Uterus (tissue), 4 donors: ENCODE results near the gene CEP72. TPM values are rescaled to one million over a fixed set of nuclear protein-coding genes. Genes with fewer than 3 reads are reported as not detected.

ENCODE experiments used
- DNase-seq, 2 donors: peaks; one replicate each; pipeline ENCODE4 v3.0.0-alpha.2; 2019 to 2020
- H3K27ac ChIP-seq, 2 donors: fragments of 200-600 bp; sonication (generic); 1 replicate in 1 of 2; 2 replicates in 1 of 2; pipeline ENCODE4 v1.5.1; 2016 to 2018
- H3K27me3 ChIP-seq, 2 donors: fragments of 200-600 bp; sonication (generic); one replicate each; pipeline ENCODE4 v1.5.1; 2018 to 2019; ENCODE audit warnings: control low read depth in 1 of 2
- H3K36me3 ChIP-seq, 2 donors: fragments of 200-600 bp; sonication (generic); one replicate each; pipeline ENCODE4 v1.5.1; 2019; ENCODE audit warnings: control low read depth in 1 of 2
- H3K4me1 ChIP-seq, 2 donors: fragments of 200-600 bp; sonication (generic); one replicate each; pipeline ENCODE4 v1.5.1; 2018 to 2019; ENCODE audit warnings: control low read depth in 1 of 2
- H3K4me3 ChIP-seq, 2 donors: fragments of 200-600 bp; sonication (generic); 1 replicate in 1 of 2; 2 replicates in 1 of 2; pipeline ENCODE4 v1.5.1; 2018 to 2019; ENCODE audit warnings: mild to moderate bottlenecking in 1 of 2
- H3K9me3 ChIP-seq, 2 donors: fragments of 200-600 bp; sonication (generic); one replicate each; pipeline ENCODE4 v1.5.1; 2019; ENCODE audit warnings: control low read depth in 1 of 2
- POLR2A ChIP-seq, 2 donors: fragments of 450-650 bp; IDR thresholded peaks; one replicate each; pipeline ENCODE4 v1.6.1; 2016; ENCODE audit warnings: antibody characterized with exemption in 2 of 2, mild to moderate bottlenecking in 1 of 2, moderate library complexity in 1 of 2
- intact Hi-C: fragments of 100-400 bp; cut with DNase I; formaldehyde crosslinking; loops from one replicate; pipeline ENCODE4 v1.15.1; 2023; ENCODE audit warnings: low total_unique reads
- total RNA-seq, 4 donors: library from RNA; depleted of rRNA in 3 of 4; stranded (reverse); fragments of >200 nt in 3 of 4; gene quantifications; one replicate each; pipeline versions ENCODE4 v1.1.0 to v1.2.4, GENCODE V29; 2014 to 2023
- TF ChIP-seq, protein P1 (sequence below), 4 experiments: fragments of 200-600 bp in 2 of 4; fragments of 450-650 bp in 2 of 4; sonication (generic) in 2 of 4; IDR thresholded peaks; one replicate each; pipeline ENCODE4 v1.5.1; 2016 to 2019; ENCODE audit warnings: antibody characterized with exemption in 4 of 4, mild to moderate bottlenecking in 2 of 4, moderate library complexity in 1 of 4
- donor health status: DM: yes; HTN: yes; CAD: no.

Gene CEP72
- total RNA-seq, 4 donors from 2014 or later, result 0.26 to 11.9 (median 4.9) TPM

- Histone ChIP-seq H3K27me3 (no peaks in the 10 kb centered on the region), H3K9me3 (no peaks in the 10 kb centered on the region), H3K36me3 (no peaks in the 10 kb centered on the region), H3K4me3 (no peak overlapping the region), H3K27ac (no peak overlapping the region), H3K4me1 (no peaks in the 10 kb centered on the region)
- intact Hi-C loops, result no loop called here
- TF ChIP-seq, protein P1, sequence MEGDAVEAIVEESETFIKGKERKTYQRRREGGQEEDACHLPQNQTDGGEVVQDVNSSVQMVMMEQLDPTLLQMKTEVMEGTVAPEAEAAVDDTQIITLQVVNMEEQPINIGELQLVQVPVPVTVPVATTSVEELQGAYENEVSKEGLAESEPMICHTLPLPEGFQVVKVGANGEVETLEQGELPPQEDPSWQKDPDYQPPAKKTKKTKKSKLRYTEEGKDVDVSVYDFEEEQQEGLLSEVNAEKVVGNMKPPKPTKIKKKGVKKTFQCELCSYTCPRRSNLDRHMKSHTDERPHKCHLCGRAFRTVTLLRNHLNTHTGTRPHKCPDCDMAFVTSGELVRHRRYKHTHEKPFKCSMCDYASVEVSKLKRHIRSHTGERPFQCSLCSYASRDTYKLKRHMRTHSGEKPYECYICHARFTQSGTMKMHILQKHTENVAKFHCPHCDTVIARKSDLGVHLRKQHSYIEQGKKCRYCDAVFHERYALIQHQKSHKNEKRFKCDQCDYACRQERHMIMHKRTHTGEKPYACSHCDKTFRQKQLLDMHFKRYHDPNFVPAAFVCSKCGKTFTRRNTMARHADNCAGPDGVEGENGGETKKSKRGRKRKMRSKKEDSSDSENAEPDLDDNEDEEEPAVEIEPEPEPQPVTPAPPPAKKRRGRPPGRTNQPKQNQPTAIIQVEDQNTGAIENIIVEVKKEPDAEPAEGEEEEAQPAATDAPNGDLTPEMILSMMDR (IDR thresholded peaks at IDR 0.05), result no peak
- no peak for TF ChIP-seq POLR2A (IDR thresholded peaks at IDR 0.05)
- DNase-seq, result no peak
These were observed 27.9 kb upstream of the CEP72 start for GRCh38 chr5:584216-584615.

- Histone ChIP-seq H3K27ac (no peak overlapping the region), H3K4me3 (no peak overlapping the region), H3K36me3 (no peaks in the 10 kb centered on the region), H3K9me3 (no peaks in the 10 kb centered on the region), H3K4me1 (no peaks in the 10 kb centered on the region), H3K27me3 (no peaks in the 10 kb centered on the region)
- DNase-seq, result no peak
- intact Hi-C loops, result no loop called here
- TF ChIP-seq POLR2A (IDR thresholded peaks at IDR 0.05), result no peak
- TF ChIP-seq, protein P1 (IDR thresholded peaks at IDR 0.05), result no peak
These were observed 27.3 kb upstream of the CEP72 start for GRCh38 chr5:584846-585245.

DNA sequence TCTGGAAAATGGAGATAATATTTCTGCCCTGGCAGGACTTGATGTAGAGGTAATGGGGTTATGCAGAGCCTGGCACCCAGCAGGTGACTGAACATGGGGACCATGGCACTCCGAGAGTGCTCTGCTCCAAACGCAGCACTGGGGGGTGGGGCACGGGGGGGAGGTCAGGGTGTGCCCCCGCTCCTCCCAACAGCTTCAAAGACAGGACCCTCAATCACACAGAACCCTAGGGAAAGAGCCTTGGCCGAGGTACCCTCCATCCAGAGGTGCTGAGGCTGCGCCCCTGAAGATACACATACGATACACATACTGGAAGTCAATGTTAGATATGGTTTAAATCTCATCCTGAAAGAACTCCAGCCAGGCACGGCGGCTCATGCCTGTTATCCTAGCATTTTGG, 26.6 kb upstream of the CEP72 start:
- intact Hi-C loops, result no loop called here
- no peaks in the 10 kb centered on the region for H3K27me3 ChIP-seq
- no peak for DNase-seq
- TF ChIP-seq, protein P1 (IDR thresholded peaks at IDR 0.05), result no peak
- TF ChIP-seq POLR2A (IDR thresholded peaks at IDR 0.05), result no peak
- no peaks in the 10 kb centered on the region for H3K9me3 ChIP-seq
- H3K4me1 ChIP-seq, result no peaks in the 10 kb centered on the region
- H3K4me3 ChIP-seq, result no peak overlapping the region
- no peaks in the 10 kb centered on the region for H3K36me3 ChIP-seq
- H3K27ac ChIP-seq, result no peak overlapping the region

DNA sequence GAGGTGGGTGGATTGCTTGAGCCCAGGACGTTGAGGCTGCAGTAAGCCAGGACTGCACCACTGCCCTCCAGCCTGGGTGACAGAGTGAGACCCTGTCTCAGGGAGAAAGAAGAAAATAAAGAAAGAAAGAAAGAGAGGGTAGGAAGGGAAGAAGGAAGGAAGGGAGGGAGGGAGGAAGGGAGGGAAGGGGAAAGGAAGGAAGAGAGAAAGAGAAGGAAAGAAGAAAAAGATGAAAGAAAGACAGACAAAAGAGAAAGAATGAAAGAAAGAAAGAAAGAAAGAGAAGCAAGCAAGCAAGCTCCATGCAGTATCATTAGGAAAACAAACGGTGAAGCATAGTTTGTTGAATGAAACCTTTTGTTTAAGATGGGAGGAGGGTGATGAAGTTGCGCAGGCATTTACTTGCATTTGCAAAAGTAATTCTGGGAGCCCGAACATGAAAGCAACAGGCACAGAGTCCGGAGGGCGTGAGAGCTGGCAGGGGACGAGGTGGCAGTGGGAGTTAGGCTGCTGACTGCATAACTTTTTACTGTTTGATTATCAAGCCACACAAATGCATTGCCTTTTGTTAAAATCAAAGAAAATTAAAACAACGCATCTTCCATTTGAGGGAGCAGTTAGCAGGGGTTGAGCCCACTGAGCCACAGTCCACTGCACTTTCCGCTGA, 26.0 kb upstream of the CEP72 start:
- intact Hi-C loops, result no loop called here
- Histone ChIP-seq H3K27ac (no peak overlapping the region), H3K4me1 (no peaks in the 10 kb centered on the region), H3K36me3 (no peaks in the 10 kb centered on the region), H3K27me3 (no peaks in the 10 kb centered on the region), H3K9me3 (no peaks in the 10 kb centered on the region), H3K4me3 (no peak overlapping the region)
- DNase-seq, result no peak
- TF ChIP-seq POLR2A (IDR thresholded peaks at IDR 0.05), result no peak
- TF ChIP-seq, protein P1 (IDR thresholded peaks at IDR 0.05), result no peak

- H3K27me3 ChIP-seq, result no peaks in the 10 kb centered on the region
- no peak for TF ChIP-seq POLR2A (IDR thresholded peaks at IDR 0.05)
- TF ChIP-seq, protein P1 (IDR thresholded peaks at IDR 0.05), result no peak
- H3K27ac ChIP-seq, result no peak overlapping the region
- H3K36me3 ChIP-seq, result no peaks in the 10 kb centered on the region
- no peaks in the 10 kb centered on the region for H3K4me1 ChIP-seq
- no peak for DNase-seq
- intact Hi-C loops, result no loop called here
- no peak overlapping the region for H3K4me3 ChIP-seq
- no peaks in the 10 kb centered on the region for H3K9me3 ChIP-seq
These were observed 25.3 kb upstream of the CEP72 start for GRCh38 chr5:586751-587285.
